GM19452 (cell line): ENCODE data around the gene SNW1.
"Not testable (repeated sequence)": the region's sequence is repeated elsewhere in the genome, so short reads cannot be mapped to it uniquely, and the experiment has no call there.

Source experiments
- ATAC-seq: cut with Tn5 transposase; IDR thresholded peaks from one replicate; pipeline ENCODE4 v1.9.1; 2021; ENCODE audit not compliant: unreplicated experiment

SNW1 gene

DNA sequence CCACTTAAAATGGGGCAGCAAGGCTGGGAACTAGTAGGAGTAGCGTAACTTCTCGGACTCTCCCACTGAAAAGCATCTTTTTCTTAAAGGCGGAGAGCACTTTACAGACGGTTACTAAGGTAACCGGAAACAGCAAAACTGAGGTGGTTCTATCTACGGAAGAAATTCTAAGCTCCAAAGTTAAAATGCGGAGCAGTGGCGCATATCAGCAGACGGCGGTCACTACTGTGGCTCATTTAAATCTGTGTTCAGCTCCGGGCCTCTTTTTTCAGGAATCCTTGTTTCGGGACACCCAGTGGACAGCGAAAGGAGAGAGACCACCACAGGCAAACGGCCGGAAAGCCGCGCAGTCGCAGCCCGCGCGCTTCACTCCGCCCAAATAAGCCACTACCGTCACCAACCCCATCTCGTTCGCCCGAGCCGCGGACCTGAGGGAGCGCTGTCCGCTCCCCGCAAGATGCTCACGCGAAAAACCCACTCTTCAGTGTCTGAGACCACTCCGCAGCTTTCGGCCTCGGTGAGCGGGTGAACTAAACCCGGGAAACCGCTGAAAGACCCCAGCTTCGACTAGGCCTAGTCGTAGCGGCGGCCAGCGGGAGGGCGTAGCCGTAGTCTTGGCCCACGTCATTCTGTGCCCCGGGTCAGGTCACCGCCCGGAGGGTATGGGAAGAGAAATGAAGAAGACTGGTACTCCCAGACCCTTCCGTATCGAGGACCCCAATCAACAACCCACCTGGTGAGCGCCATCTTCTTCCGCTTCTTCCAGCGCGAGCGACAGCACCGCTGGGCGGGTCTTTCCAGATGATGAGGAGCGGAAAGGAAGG, at the start of gene SNW1:
Gene SNW1 (minus strand): TSS at position 776 of the 824 bp plus-strand sequence. CDS start 29 bp downstream, at position 747.
- peak; percentile 90 for ATAC-seq

DNA sequence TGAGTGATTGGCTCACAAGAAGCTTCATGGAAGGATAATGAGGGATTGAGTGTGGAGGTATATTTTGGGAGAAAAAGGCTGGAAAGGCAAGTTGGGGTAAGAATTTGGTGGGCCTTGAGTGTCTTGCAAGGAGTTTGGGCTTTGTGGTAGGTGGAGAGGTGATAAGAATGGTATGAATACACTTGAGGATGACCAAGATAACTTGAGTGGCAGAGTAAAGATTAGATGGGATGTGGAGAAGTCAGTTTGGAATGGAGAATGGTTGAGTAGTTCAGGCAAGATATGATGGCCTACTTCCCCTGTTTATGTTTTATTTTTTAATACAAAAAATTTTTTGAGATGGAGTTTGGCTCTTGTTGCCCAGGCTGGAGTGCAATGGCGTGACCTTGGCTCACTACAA, 48.1 kb upstream of the SNW1 start:
- no peak for ATAC-seq

DNA sequence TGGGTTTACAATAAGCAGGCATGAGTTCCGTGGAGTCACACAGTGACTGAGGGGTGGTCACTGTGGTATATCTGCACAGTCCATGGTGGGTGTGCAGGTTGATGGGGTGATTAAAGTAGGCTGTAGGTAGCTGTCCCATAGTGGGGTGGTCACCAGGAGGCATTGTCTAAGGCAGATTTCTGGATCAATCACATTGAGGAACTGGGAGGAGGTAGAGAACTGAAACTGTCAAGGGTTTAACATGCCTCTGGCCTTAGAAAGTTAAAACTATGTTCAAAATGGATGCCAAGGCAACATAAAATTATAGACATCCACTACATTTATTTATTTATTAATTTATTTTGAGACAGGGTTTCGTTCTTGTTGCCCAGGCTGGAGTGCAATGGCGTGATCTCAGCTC, 47.3 kb upstream of the SNW1 start:
- no peak for ATAC-seq

DNA sequence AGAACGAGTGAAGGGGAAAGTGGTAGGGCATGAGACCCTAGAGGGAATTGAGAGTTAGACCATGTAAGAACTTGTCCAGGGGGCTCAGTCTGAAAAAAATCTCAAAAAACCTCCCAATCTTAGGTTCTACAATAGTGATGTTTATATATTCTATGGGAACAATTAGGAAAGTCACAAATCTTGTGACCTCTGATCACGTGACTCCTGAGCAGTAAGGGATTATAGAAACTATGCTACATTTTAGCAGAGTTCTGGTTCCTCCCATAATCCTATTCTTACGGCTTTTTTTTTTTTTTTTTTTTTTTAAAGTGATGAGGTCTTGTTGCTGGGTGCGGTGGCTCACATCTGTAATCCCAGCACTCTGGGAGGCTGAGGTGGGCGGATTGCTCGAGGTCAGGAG, 44.8 kb upstream of the SNW1 start:
- no peak for ATAC-seq

DNA sequence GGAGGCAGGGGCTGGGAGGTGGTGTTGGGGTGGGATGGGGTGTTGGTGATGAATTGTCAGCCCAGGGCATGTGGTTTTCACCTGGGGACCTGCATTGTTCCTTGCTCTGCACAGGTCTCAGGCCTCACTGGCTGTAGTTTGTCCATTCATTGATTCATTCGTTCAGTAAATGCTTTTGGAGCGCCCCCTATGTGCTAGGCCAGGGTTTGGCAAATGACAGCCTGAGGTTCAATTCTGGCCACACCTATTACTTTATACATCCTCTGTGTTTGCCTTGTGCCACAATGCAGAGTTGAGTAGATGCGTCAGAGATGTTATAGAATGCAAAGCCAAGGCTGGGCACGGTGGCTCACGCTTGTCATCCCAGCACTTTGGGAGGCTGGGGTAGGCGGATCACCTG, 43.6 kb upstream of the SNW1 start:
- ATAC-seq, result no peak

DNA sequence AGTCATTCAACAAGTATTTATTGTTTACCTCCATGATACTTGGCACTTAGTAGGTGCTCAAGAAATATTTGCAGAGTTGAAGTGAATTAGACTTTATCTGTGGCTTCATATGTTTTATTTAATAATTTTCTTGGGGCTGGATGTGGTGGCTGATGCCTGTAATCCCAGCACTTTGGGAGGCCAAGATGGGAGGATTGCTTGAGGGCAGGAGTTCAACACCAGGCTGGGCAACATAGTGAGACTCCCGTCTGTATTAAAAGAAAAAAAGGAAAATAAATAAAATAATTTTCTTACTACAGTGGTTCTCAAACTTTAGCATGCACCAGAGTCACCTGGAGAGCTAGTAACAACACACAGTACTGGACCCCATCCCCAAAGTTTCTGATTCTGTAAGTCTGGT, 39.9 kb upstream of the SNW1 start:
- no peak for ATAC-seq

DNA sequence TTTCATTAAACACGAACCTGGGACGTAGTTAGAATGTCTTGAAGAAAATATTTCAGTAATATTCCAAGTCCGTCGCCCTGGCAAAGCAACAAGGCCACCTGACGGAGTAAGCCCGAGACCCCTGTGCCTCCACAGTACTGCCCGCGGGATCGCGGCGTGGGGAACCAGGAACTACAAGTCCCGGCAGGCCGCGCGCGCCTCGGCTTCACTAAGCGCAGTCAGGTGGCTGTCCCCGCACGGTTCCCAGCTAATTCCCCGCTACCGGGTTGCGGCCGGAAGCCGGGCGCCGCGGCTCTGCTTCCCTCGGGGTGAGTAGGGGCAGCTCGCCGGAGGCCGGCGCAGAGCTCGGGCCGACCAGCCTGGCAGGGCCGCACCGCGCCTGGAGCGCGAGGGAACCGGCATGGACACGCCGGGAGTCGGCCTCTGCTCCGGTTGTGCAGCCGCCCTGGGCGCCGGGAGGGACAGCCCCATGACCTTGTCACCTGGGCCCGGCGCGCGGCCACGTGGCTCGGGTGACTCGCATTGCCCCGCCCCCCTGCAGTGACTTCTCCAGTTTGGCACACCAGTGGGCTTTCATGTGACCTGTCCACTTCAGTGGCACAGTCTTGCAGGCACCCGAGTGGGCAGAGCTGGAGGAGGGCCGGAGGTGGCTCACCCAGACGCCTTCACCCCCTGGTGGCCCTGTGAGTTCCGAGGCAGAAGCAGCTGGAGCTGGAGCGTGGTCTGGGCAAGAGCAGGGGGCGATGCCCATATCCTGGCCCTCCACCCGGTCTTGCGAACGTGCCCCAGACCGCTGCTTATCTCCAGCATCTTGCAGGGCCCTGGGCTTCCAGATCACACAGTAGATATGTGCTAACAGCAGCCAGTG, 39.1 kb upstream of the SNW1 start, which contains the start of gene ADCK1:
Gene ADCK1 (plus strand): TSS at position 247 of the 868 bp plus-strand sequence. CDS start 18,870 bp downstream, outside the sequence.
- peak; percentile 94 for ATAC-seq

DNA sequence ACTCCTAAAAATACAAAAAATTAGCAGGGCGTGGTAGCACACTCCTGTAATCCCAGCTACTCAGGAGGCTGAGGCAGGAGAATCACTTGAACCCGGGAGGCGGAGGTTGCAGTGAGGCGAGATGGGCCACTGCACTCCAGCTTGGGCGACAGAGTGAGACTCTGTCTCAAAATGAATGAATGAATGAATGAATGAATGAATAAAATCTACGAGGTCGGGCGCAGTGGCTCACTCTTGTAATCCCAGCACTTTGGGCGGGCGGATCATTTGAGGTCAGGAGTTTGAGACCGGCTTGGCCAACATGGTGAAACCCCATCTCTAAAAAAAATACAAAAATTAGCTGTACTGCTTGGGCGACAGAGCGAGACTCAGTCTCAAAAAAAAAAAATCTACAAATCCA, 38.5 kb upstream of the SNW1 start:
- not testable (repeated sequence) for ATAC-seq

DNA sequence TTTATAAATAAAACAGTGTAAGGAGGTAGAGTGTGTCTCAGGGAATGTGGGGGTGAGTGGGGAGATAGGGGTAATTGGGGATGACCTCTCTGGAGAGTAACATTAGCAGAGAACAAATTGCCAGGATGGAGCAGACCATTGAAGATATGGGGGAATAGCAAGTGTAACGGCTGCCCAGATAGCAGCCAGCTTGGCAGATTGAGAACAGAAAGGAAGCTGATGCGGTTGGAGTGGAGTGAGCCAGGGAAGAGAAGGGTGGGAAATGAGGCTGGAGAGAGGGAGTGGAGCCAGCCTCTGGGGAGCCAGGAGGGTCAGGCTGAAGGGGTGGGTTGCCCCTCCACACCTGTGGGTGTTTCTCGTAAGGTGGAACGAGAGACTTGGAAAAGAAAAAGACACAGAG, 33.4 kb upstream of the SNW1 start:
- ATAC-seq, result no peak

DNA sequence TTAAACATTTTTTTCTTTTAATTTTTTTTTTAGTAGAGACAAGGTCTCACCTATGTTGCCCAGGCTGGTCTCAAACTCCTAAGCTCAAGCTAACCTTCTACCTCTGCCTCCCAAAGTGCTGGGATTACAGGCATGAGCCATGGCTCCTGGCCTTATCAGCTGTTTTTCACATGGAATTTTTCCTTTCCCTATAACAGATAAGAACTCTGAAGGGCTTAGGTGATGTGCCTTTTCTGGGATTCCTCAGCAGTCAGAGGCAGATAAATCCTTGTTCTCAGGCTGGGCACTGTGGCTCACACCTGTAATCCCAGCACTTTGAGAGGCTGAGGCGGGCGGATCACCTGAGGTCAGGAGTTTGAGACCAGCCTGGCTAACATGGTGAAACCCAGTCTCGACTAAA, 32.3 kb upstream of the SNW1 start:
- not testable (repeated sequence) for ATAC-seq

DNA sequence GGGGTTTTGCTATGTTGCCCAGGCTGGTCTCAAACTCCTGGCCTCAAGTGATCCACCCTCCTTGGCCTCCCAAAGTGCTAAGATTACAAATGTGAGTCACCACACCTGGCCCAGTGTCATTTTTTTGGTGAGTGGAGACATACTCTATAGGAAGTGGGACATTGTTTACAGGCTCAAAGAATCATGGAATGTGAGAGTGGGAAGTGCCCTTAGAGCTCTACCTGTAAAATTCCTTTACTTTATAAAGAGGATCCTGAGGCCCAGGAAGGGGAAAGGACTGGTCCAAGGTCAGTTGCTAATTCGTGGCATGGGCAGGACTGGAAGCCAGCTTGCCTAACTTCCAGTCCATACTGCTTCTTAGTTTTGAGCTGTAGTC, 30.3 kb upstream of the SNW1 start:
- ATAC-seq, result no peak

DNA sequence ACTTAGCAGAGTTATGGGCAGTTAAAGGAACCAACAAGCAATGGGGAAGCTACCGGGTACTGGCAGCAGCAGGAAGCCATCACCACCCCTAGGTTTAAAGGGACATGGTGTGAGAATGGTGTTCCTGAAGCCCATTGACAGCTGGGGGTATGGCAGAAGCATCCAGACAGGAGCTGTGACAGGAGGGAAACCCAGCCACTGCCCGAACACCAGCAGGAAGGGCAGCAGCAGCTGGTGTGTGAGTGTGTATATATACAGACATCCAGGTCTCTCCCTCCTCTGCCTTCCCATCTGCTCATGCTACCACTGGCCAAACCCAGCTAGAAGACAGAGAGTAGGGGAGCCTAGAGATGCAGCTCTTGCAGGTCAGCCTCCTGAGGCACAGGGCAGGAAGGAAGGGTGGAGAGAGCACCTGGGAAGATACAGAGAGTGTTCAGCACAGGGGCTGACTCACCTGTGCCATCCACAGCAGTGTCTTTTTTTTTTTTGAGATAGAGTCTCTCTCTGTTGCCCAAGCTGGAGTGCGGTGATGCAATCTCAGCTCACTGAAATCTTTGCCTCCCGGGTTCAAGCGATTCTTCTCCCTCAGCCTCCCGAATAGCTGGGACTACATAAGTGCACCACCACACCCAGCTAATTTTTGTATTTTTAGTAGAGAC, 29.7 kb upstream of the SNW1 start:
- no peak for ATAC-seq

DNA sequence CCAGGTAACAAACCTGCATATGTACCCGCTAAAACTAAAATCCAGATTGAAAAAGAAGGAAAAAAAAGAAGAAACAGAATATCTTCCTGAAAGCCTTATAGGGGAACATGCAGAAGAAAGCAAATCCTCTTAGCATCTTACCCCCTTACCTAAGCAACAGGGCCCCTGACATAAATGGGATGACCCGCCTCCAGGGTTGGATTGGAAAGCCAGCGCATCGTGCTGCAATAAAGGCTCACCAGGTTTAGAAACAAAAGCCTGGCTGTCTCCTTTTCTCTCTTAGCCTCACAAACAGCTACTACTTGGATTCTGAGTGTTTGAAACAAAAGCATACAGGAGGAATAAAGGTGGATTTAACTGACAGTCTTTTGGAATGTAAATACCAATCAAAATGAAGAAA, 25.2 kb upstream of the SNW1 start:
- no peak for ATAC-seq

DNA sequence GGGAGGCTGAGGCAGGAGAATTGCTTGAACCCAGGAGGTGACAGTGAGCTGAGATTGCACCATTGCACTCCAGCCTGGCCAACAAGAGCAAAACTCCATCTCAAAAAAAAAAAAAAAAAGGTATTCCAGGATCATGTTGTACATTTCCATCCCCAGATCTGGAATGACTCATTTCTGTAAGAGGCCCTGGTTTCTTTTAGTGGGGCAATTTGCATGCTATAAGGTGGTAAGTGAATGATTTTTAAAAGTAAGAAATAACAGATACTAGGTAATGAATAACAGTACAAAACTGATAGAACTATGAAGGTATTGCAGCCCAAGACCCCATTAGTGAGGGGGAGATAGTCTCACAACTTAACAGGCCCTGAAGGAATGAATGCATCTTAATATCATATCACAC, 21.2 kb upstream of the SNW1 start:
- ATAC-seq, result no peak

DNA sequence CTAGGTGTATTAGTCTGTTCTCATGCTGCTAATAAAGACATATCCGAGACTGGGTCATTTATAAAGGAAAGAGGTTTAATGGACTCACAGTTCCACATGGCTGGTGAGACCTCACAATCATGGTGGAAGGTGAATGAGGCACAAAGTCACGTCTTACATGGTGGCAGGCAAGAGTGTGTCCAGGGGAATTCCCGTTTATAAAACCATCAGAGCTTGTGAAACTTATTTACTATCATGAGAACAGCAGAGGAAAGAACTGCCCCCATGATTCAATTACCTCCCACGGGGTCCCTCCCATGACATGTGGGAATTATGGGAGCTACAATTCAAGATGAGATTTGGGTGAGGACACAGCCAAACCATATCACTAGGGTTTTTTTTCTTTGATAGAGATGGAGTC, 13.0 kb upstream of the SNW1 start:
- not testable (repeated sequence) for ATAC-seq

DNA sequence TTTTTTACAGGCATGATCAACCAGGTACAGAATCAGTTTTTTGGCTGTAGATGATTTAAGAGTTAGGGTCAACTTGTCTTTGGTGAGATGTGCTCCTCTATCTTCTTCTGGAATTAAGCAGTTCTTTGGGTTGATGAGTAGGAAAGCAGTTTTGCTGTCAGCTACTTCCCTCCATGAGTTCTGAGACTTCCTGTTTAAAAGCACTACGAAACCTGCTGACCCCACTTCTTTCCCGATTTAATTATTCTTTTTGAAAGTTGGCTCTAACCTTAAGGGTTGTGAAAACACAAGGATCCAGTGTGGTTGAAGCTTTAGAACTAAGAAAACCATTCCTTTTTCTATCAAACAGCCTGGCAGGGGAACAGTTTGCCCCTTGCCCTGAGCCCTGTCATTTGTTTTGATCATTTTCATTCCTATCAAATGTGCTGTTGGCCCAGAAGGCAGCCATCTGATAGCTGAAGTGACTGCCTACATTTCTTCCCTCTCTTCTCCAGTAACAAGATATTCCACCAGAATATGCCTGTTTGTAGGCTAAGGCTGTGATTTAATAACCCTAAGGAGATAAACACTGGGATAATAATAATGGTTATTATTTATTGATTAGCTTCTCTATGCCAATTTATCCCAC, 7.6 kb upstream of the SNW1 start:
- not testable (repeated sequence) for ATAC-seq

DNA sequence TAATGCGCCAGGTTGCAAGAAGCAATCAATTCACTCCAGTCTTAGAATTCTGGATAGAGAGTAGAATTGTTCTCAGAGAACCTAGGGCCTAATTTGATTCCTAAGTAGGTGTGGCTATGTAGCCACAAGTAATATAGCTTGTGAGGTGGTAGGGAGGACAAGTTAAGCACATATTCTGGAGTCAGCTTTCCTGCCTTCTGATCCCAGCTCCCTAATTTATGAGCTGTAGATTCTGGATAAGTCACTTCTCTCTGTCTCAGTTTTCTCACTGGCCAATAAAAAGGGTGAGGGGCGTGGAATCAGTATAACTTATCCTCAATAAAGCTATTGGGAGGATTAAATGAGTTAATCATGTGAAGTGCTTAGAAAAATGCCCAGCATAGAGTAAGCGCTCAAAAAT, 3.0 kb upstream of the SNW1 start:
- ATAC-seq, result no peak

DNA sequence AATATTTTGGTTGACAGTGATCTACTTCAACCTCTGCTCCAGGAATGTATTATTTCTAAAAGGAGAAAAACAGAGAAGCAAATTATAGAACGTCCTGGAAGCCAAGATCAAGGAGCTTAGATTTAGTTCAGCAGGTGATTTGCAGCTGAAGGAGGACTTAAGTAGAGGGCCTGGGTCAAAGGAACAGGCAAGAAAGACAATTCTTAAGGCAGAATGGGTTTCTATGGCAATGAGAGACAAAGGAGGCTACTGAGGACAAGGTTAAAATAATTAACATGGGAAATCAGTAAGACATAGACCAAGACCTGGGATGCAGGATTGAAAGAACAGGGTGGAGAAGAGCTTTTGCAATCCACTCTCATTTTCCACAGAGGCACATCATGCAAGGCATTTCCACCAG, 2.4 kb upstream of the SNW1 start:
- no peak for ATAC-seq

DNA sequence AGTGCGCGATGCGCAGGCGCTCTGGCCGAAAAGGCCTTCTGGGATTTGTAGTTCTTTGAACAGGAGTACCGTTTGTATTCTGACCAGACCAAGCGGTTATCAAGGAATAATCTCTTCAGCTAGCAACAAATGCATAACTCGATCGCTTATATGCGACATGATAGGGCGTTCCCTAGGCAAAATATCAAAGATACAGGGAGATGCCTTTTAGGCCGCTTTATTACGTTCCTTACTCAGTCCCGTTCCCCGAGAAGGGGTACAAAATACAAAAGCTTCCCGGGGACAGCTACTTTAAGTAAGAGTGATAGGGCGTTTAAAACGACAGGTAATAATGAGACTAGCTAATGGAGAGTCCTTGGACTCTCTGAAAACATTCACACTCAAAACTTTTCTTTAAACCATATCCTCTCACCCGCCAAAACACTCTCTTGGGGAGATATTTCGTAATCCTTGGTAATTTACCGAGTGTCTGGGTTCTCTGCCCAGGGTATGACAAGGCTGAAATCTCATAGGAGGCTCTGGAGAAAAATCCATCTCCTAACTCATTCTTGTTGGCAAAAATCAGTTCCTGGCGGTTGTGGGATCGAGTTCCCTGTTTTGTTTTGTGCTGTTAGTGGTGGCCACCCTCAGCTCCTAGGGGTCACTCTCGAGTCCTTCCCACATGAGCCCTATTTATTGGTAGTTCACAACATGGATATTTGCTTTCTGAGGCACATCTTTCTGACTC, 412 bp upstream of the SNW1 start:
- ATAC-seq, result peak; percentile 31

DNA sequence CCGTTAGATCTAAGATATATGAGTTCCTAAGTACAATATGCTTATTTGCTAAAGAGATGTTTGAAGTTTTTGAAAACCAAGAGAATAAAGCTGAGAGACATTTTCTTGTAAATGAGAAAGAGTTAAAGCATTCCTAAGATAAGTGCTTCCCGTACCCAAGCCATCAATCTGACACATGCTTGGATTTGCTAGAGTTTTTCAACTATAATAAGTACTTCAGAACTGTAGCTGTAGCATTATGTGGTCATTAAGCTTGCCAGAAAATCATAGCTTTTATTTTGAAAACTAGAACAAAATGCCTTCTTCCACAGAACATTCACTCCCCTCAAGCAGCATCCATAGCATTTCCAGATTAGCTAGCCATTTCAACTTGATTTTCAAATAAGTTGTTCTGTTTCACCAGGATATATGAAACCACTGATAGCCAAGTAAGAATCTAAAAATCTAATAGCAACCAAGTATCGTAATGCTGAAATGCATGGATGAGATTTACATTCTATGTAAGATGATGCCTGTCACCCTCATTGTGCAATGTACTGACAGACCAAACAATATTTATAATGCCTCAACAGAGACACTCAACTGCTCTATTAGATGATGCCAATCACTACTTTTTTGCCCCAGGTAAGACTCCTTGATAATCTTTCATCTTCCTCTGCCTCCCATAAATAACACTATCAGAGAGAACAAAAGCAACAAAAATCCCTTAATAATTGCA, 8.0 kb downstream of the SNW1 start:
- ATAC-seq, result no peak
